ENCODE data around the gene DGCR8. TPM values are rescaled to one million over a fixed set of nuclear protein-coding genes. Genes with fewer than 3 reads are reported as not detected.

DGCR8 gene
- total RNA-seq, 2 donors from 2014 or later = 23.7 to 47.3 TPM

GRCh38 chr22:20039683-20040325 is 40.2 kb upstream of the DGCR8 start:
- DNase-seq (ENCODE audit: low spot score) = no peak
- TF ChIP-seq, protein P1, sequence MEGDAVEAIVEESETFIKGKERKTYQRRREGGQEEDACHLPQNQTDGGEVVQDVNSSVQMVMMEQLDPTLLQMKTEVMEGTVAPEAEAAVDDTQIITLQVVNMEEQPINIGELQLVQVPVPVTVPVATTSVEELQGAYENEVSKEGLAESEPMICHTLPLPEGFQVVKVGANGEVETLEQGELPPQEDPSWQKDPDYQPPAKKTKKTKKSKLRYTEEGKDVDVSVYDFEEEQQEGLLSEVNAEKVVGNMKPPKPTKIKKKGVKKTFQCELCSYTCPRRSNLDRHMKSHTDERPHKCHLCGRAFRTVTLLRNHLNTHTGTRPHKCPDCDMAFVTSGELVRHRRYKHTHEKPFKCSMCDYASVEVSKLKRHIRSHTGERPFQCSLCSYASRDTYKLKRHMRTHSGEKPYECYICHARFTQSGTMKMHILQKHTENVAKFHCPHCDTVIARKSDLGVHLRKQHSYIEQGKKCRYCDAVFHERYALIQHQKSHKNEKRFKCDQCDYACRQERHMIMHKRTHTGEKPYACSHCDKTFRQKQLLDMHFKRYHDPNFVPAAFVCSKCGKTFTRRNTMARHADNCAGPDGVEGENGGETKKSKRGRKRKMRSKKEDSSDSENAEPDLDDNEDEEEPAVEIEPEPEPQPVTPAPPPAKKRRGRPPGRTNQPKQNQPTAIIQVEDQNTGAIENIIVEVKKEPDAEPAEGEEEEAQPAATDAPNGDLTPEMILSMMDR (IDR thresholded peaks at IDR 0.05) = no peak
- ATAC-seq (ENCODE audit: insufficient number of reproducible peaks, low FRiP score, low read depth) = no peak
- Histone ChIP-seq H3K27ac (no peak overlapping the region), H3K36me3 (peaks cover 46% of the 10 kb centered on the region), H3K27me3 (replicated peaks; ENCODE audit: insufficient read depth) (no peaks in the 10 kb centered on the region), H3K4me1 (ENCODE audit: control insufficient read depth in 1 of 2, low read depth in 2 of 2) (peaks cover 0 to 3% of the 10 kb centered on the region in 2 donors), H3K9me3 (no peaks in the 10 kb centered on the region), H3K4me3 (no peak overlapping the region)

- no peaks in the 10 kb centered on the region for H3K27me3 ChIP-seq (replicated peaks; ENCODE audit: insufficient read depth)
- H3K27ac ChIP-seq = no peak overlapping the region
- peaks cover 46% of the 10 kb centered on the region for H3K36me3 ChIP-seq
- TF ChIP-seq, protein P1 (IDR thresholded peaks at IDR 0.05) = no peak
- H3K4me1 ChIP-seq (ENCODE audit: control insufficient read depth in 1 of 2, low read depth in 2 of 2) = no peaks in the 10 kb centered on the region
- DNase-seq (ENCODE audit: low spot score) (no peak), ATAC-seq (ENCODE audit: insufficient number of reproducible peaks, low FRiP score, low read depth) (no peak)
- no peaks in the 10 kb centered on the region for H3K9me3 ChIP-seq
- H3K4me3 ChIP-seq = no peak overlapping the region
Observed at GRCh38 chr22:20040327-20041200, 39.5 kb upstream of the DGCR8 start.

DNA sequence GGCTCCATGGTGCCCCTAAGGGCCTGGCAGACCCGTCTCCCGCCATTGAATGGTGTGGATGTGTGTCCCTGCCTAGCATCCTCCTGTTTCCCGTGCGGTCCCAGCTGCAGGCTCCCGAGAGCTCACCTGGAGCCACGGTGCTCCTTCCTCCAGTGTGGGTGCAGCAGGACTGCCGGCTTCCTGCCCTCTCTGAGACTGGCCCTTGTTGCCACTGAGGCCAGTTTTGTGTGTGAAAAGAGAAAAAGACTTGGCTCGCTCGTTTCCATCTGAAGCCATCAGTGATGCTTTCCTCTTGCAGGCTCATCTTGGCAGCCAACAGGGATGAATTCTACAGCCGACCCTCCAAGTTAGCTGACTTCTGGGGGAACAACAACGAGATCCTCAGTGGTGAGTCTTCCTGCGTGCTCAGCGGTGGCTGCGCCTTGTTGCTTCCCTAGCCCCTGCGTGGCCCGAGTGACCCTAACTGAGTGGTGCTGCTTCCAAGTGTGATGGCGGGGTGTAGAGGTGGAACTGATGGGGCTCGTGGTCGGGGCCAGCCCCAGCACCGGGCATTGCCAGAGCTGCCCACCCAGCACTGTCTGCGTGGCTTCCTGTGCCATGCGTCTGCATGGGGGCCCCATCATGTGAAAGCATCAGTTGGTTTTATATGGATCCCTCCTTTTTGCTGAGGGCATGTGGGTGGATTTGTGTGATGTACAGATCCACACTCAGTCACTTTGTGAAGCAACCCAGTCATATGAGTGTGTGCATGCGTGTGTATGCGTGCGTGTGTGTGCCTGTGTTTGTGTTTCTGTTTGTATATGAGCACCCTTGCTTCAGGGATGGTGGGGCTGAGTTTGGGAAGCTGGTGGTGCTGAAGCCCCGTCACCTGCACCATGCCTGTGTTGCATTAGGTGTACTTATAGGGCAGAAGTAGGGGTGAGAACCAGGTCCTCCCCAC is 36.7 kb upstream of the DGCR8 start:
- DNase-seq (ENCODE audit: low spot score) = no peak

GRCh38 chr22:20043997-20044342 is 36.1 kb upstream of the DGCR8 start:
- H3K27ac ChIP-seq = no peak overlapping the region
- H3K27me3 ChIP-seq (replicated peaks; ENCODE audit: insufficient read depth) = no peaks in the 10 kb centered on the region
- ATAC-seq (ENCODE audit: insufficient number of reproducible peaks, low FRiP score, low read depth) (no peak), DNase-seq (ENCODE audit: low spot score) (no peak)
- H3K4me1 ChIP-seq (ENCODE audit: control insufficient read depth in 1 of 2, low read depth in 2 of 2) = no peaks in the 10 kb centered on the region
- H3K4me3 ChIP-seq = no peak overlapping the region
- no peaks in the 10 kb centered on the region for H3K9me3 ChIP-seq
- peaks cover 42% of the 10 kb centered on the region for H3K36me3 ChIP-seq
- TF ChIP-seq, protein P1 (IDR thresholded peaks at IDR 0.05) = no peak

More for the DNA sequence above, 36.7 kb upstream of the DGCR8 start:
- H3K4me1 ChIP-seq (ENCODE audit: control insufficient read depth in 1 of 2, low read depth in 2 of 2) = no peaks in the 10 kb centered on the region
- no peak for ATAC-seq (ENCODE audit: insufficient number of reproducible peaks, low FRiP score, low read depth)
- no peak overlapping the region for H3K4me3 ChIP-seq
- H3K36me3 ChIP-seq = peaks cover 42% of the 10 kb centered on the region
- H3K9me3 ChIP-seq = no peaks in the 10 kb centered on the region
- TF ChIP-seq, protein P1 (IDR thresholded peaks at IDR 0.05) = no peak
- H3K27ac ChIP-seq = no peak overlapping the region
- no peaks in the 10 kb centered on the region for H3K27me3 ChIP-seq (replicated peaks; ENCODE audit: insufficient read depth)

Data from thoracic aorta (tissue), 2 donors.